Subcutaneous adipose tissue (tissue), 4 donors: ENCODE measurements around the gene CNTN4. TPM values are rescaled to one million over a fixed set of nuclear protein-coding genes. Genes with fewer than 3 reads are reported as not detected.

ENCODE experiments used
- total RNA-seq, 4 donors: library from RNA; depleted of rRNA; stranded (reverse); fragments of >200 nt; gene quantifications; one replicate each; pipeline ENCODE4 v1.1.0, GENCODE V29; 2016
- TF ChIP-seq, protein P1 (sequence below): fragments of 450-650 bp; IDR thresholded peaks from one replicate; pipeline ENCODE4 v1.5.1; 2016; ENCODE audit warnings: low read depth, mild to moderate bottlenecking, control low read depth, antibody characterized with exemption, moderate library complexity

CNTN4 gene
- total RNA-seq, 4 donors from 2014 or later = 4.2 to 10.5 (median 4.6) TPM

DNA sequence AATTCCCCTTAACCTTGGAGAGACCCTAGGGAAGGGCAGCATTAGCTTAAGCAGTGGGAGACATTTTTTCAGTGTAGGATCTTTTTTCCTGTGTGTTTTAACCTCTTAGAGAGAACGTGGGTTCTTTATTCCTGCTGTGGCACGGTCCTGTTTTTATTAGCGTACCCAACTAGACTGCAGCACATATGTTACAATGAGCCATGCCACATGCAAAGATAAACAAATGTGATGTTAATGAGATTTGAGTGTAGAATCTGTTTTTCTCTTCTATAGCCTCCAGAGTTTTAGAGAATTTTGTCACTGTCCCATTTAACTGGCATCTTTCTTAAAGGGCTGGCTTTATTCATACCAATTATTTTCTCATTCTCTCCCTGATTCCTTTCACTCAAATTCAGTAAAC lies 347.5 kb downstream of the CNTN4 start:
- TF ChIP-seq, protein P1, sequence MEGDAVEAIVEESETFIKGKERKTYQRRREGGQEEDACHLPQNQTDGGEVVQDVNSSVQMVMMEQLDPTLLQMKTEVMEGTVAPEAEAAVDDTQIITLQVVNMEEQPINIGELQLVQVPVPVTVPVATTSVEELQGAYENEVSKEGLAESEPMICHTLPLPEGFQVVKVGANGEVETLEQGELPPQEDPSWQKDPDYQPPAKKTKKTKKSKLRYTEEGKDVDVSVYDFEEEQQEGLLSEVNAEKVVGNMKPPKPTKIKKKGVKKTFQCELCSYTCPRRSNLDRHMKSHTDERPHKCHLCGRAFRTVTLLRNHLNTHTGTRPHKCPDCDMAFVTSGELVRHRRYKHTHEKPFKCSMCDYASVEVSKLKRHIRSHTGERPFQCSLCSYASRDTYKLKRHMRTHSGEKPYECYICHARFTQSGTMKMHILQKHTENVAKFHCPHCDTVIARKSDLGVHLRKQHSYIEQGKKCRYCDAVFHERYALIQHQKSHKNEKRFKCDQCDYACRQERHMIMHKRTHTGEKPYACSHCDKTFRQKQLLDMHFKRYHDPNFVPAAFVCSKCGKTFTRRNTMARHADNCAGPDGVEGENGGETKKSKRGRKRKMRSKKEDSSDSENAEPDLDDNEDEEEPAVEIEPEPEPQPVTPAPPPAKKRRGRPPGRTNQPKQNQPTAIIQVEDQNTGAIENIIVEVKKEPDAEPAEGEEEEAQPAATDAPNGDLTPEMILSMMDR = no peak

DNA sequence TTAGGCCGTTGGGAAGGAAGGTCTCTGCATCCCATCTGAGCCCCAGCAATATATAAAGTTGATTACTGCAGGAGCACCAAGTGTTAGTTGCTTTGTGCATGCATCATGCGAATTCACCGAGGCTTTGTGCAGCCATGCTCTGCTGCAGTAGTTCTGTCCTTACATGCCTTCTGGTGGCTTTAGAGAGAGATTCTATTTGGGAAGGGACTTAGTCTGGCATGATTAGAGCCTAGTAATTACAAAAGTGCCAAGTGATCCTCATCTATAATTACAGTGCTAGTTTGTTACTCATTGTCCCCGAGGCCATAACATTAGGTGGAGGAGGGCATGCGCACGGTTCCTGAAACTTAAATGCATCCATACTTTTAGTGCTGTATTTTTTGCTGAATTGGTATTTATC lies 353.6 kb downstream of the CNTN4 start:
- TF ChIP-seq, protein P1 = no peak

DNA sequence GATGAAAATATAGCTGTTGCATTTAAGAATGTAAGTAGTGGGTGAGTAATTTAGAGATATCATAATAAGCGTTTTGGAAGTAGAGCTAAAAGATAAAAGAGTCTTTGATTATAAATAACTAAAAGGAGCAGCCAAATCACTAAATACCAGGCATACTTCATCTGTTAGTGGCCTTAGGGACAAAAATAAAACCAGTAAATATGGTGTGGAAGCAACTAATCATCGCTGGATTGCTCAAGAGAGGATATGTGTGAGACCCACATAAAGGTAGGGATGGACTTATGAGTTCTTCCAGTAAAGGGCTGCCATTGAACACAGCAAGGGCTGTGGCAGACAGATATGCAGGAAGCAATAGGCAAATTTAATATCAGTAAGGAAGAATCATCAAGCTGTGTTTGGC lies 356.2 kb downstream of the CNTN4 start:
- TF ChIP-seq, protein P1 = no peak

DNA sequence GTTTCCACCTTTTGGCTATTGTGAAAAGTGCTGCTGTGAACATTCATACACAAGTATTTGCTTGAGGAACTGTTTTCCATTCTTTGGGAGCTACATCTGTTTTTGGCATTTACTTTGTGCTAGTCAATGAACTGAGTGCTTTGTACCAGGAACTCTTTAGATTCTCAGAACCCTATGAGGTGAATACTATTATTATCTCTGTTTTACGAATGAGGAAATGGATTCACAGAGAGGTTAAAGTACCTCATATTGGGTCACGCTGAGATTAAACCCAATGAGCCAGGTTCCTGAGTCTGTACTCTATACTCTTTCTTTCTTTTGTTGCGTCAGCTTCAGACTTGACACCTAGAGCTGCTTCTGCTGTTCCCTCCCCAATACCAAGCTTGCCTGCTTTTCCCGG lies 358.1 kb downstream of the CNTN4 start:
- TF ChIP-seq, protein P1 = no peak

DNA sequence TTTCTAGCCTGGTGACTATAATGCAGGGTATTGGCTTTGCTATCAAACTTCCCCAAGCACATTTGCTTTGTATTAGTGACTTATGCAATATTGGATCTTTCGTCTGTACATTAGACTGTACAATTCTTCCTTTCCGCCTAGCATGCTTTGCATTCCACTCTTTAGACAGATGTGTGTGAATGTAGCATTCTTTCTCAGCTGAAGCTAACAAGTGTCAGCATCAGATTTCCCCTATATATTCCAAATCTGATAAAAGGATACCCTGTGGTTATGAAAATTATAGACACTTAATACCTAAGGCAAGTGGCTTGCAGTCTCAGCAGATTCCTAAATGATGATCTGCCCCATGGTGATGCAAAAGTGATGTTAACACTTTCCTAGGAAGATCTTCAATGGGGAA lies 360.1 kb downstream of the CNTN4 start:
- TF ChIP-seq, protein P1 = no peak

DNA sequence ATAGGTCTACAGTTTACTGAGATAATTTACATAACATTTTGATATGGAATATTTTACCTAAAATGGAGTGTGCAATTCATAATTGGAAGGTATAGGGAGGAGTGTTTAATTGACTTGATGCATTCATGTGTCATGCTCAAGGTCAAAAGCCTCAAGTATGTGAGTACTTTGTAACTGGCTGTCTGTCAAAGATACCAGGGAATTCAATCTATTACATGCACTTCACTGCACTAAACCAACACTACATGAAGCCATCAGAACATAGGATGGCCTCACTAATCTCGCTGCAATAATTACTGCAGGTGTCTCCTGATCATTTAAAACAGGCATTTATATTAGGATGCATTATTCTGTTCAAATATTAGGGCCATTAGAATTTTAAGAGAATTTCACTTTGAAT lies 367.2 kb downstream of the CNTN4 start:
- TF ChIP-seq, protein P1 = no peak

DNA sequence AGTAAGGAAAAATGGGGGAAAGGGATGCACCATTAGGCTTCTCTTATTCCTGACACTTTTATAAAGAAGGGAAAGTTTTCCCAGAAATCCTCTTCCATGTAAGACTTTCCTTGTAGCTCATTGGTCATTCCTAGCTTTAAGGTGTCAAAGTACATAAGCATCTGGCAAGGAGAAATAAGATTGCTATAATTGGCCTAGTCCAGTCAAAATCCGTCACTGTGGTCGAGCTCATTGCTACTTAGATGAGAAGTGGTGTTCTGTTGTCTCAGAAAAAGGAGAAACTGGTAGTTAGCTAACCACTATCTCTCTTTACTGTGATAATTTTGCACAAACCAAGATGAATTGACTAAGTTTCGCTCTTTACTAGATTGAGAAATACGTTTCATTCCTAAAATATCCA lies 370.1 kb downstream of the CNTN4 start:
- TF ChIP-seq, protein P1 = no peak
